ENCODE measurements around the gene IL12RB1. TPM values are rescaled to one million over a fixed set of nuclear protein-coding genes. Genes with fewer than 3 reads are reported as not detected.

Gene IL12RB1
- polyA plus RNA-seq, 2 of the 4 experiments (the other 2 are of a cell fraction), result not detected

DNA sequence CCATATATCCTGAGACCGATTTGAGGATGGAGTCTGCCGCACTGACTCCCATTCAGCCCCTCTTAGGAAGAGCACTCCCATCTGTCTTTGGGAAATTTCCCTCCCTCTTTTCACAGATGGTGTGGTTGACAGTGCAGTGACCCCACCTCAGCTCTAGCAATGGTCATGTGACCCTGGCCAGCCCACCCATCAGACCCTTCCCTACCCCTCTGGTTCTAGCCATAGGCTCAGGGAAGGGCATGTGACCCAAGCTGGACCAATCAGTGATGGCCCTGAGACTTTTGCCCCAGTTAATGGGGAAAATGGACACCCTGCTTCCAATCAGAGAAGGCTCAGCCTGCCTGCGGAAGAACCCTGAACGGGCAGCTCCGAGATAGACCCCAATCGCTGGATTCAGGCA lies 26.3 kb downstream of the IL12RB1 start:
- no peak overlapping the region for H3K4me2 ChIP-seq
- ChIA-PET CTCF (interaction anchor here (0.8 to 8.2 kb wide), 5 partner anchors 51 to 128 kb away, joined by 3 to 136 read pairs (median 4); partner anchors contain the start of genes ARRDC2 and CCDC124), POLR2A (no interaction called here)
- DNase-seq (ENCODE audit: low read depth in 1 of 2, low spot score in 1 of 2), result no peak
- TF ChIP-seq GATA3 (IDR thresholded peaks at IDR 0.05; ENCODE audit: borderline replicate concordance), result no peak
- TF ChIP-seq, protein P1, sequence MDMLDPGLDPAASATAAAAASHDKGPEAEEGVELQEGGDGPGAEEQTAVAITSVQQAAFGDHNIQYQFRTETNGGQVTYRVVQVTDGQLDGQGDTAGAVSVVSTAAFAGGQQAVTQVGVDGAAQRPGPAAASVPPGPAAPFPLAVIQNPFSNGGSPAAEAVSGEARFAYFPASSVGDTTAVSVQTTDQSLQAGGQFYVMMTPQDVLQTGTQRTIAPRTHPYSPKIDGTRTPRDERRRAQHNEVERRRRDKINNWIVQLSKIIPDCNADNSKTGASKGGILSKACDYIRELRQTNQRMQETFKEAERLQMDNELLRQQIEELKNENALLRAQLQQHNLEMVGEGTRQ (IDR thresholded peaks at IDR 0.05), result peak; percentile 71
- no peak for TF ChIP-seq ZSCAN20 (CRISPR knock-in tag; IDR thresholded peaks at IDR 0.05)
- TF ChIP-seq CBX2 (IDR thresholded peaks at IDR 0.05; ENCODE audit: borderline replicate concordance, low read depth), result no peak
- 92% methylated on average over 6 of the region's 6 CpGs for WGBS (ENCODE audit: missing lambda C conversion rate)
- H3K27ac ChIP-seq, result no peak overlapping the region
- H3K4me3 ChIP-seq, result no peak overlapping the region
- ATAC-seq, result no peak
- H3K4me1 ChIP-seq, result 0 out of 3 replicates have a peak, but pooled peaks cover 6% of the 10 kb centered on the region
- no peak for FAIRE-seq
- no peaks in the 10 kb centered on the region for H3K9me3 ChIP-seq

DNA sequence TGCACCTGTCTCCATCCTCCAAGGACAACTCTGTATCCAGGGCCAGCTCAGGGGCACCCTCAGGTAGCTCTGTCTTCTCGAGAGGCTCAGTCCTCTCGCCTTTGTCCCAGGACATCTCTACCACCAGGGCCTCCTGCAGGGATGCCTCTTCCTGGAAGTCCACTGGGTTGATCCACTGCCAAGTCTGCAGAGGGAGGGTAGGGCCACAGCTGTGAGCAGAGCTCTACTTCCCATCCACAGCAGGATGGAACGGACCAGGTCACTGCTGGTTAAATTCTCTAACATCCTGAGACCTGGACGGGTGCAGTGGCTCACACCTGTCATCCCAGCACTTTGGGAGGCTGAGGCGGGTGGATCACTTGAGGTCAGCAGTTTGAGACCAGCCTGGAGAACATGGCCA lies 26.8 kb downstream of the IL12RB1 start:
- Histone ChIP-seq H3K4me3 (no peak overlapping the region), H3K27ac (no peak overlapping the region), H3K9me3 (no peaks in the 10 kb centered on the region), H3K4me1 (0 out of 3 replicates have a peak, but pooled peaks cover 6% of the 10 kb centered on the region), H3K4me2 (no peak overlapping the region)
- ATAC-seq (0 out of 6 replicates have a peak, but pooled peaks of 1 of the 2 experiments have one; percentile 28), FAIRE-seq (no peak), DNase-seq (ENCODE audit: low read depth in 1 of 2, low spot score in 1 of 2) (no peak)
- ChIA-PET CTCF (interaction anchor here (1.1 to 8.2 kb wide), 18 partner anchors 11 to 190 kb away, joined by 3 to 136 read pairs (median 4); partner anchors contain the start of genes ARRDC2, CCDC124, IL12RB1 and SLC5A5), POLR2A (no interaction called here)
- WGBS (ENCODE audit: missing lambda C conversion rate), result 100% methylated on average over 1 of the region's 5 CpGs
- TF ChIP-seq ZFP36 (IDR thresholded peaks at IDR 0.05; ENCODE audit: borderline replicate concordance, partially characterized antibody), result peak; percentile 63
- TF ChIP-seq, protein P2, sequence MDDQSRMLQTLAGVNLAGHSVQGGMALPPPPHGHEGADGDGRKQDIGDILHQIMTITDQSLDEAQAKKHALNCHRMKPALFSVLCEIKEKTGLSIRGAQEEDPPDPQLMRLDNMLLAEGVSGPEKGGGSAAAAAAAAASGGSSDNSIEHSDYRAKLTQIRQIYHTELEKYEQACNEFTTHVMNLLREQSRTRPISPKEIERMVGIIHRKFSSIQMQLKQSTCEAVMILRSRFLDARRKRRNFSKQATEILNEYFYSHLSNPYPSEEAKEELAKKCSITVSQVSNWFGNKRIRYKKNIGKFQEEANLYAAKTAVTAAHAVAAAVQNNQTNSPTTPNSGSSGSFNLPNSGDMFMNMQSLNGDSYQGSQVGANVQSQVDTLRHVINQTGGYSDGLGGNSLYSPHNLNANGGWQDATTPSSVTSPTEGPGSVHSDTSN (IDR thresholded peaks at IDR 0.05), result no peak

DNA sequence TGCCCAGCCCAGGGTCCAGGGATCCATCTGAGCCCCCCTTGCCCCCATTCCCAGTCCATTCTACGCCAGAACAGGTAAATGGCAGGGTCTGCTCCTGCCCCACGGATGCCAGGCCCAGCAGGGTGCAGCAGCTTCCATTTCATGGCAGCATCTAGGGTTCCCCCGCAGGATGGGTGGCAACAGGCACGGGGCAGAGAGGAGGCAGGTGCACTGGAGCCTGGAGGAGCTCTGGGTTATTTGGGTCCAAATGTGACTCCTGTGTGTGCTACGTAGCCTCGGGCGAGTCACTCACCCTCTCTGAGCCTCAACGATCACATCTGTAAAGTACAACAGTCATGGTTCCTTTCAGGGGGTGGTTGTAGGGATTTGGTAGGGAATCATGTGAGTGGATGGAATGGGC lies 27.4 kb downstream of the IL12RB1 start:
- FAIRE-seq (no peak), ATAC-seq (peak; percentile 14 to 26; a peak in 2 of 6 replicates), DNase-seq (ENCODE audit: low read depth in 1 of 2, low spot score in 1 of 2) (no peak)
- POLR2A ChIA-PET, result no interaction called here
- CTCF ChIA-PET, result interaction anchor here (0.6 to 8.2 kb wide), 24 partner anchors 8 to 189 kb away, joined by 3 to 136 read pairs (median 4); partner anchors contain the start of genes ARRDC2, CCDC124, IL12RB1 and SLC5A5
- no peaks in the 10 kb centered on the region for H3K9me3 ChIP-seq
- 0 out of 3 replicates have a peak, but pooled peaks cover 6% of the 10 kb centered on the region for H3K4me1 ChIP-seq
- H3K4me2 ChIP-seq, result no peak overlapping the region
- 46% methylated on average over 6 of the region's 8 CpGs for WGBS (ENCODE audit: missing lambda C conversion rate)
- H3K4me3 ChIP-seq, result no peak overlapping the region
- TF ChIP-seq JUN (IDR thresholded peaks at IDR 0.05) (no peak), MAZ (IDR thresholded peaks at IDR 0.05; ENCODE audit: borderline replicate concordance, low read depth, low read length) (no peak), MAFK (IDR thresholded peaks at IDR 0.05; ENCODE audit: partially characterized antibody) (no peak), GATA3 (IDR thresholded peaks at IDR 0.05; ENCODE audit: borderline replicate concordance) (no peak), PHF8 (IDR thresholded peaks at IDR 0.05; ENCODE audit: borderline replicate concordance, low read depth) (no peak), POLR2AphosphoS2 (conservative IDR thresholded peaks at IDR 0.05; ENCODE audit: low read length) (no peak), CEBPB (IDR thresholded peaks at IDR 0.05) (no peak)
- H3K27ac ChIP-seq, result no peak overlapping the region

DNA sequence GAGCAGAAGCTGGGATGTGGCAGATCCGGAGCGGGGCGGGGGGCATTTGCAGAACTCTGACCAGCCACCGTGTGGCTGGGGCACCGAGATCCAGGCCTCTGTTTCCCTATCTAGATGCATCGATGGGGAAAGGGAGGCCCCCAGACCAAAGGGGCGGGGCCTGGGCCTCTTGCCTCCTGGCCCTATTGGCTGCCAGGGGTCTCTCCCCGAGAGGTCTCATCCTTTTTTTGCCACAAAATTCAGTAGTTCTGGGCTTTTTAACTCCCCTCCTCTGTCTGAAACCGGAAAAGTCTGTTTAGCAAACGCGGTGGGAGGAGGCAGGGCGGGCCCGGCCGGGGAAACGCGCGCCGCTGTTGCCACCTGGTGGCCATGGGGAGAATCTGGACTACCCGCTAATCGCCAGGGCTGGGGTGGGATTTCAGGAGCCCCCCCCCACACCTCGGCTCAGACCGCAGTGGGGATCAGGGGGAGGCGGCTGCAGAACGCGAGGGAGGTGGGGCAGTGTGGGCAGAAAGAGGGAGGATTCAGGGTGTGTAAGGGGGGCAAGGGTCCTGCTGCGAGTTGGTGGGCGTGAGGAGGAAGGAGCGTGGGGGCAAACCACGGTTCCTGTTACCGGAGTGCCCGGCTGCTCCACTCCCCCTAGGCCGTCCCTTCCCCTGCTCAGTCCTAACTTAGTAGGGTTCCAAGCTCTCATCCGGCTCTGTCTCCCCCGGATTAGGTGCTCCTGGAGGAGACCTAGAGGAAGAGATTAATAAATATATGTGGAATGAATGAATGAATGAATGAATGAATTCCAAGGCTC lies 28.3 kb downstream of the IL12RB1 start:
- Histone ChIP-seq H3K27ac (peak overlapping the region; percentile 71 to 90), H3K4me3 (peak overlapping the region; percentile 26; the same call in 1 of the 3 replicates), H3K4me1 (0 out of 3 replicates have a peak, but pooled peaks cover 6% of the 10 kb centered on the region), H3K9me3 (no peaks in the 10 kb centered on the region), H3K4me2 (peak overlapping the region; percentile 91)
- POLR2A ChIA-PET, result no interaction called here
- peak; percentile 55 to 68 for DNase-seq (ENCODE audit: low read depth in 1 of 2, low spot score in 1 of 2)
- CTCF ChIA-PET, result interaction anchor here (0.6 to 8.2 kb wide), 30 partner anchors 9 to 193 kb away, joined by 3 to 136 read pairs (median 4); partner anchors contain the start of genes ARRDC2, IL12RB1 and SLC5A5
- ATAC-seq, result peak; percentile 80 to 91
- WGBS (ENCODE audit: missing lambda C conversion rate), result 8% methylated on average over 26 of the region's 34 CpGs
- no peak for FAIRE-seq
- TF ChIP-seq MAZ (IDR thresholded peaks at IDR 0.05; ENCODE audit: borderline replicate concordance, low read depth, low read length), result 0 out of 2 replicates have a peak, but pooled peaks have one; percentile 11
- TF ChIP-seq SMC3 (IDR thresholded peaks at IDR 0.05), result peak; percentile 94
- no peak for TF ChIP-seq ESRRA (IDR thresholded peaks at IDR 0.05; ENCODE audit: borderline replicate concordance, low read length)
- peak; percentile 88 to 90 for TF ChIP-seq RAD21 (conservative IDR thresholded peaks at IDR 0.05 in 1 of 2, IDR thresholded peaks at IDR 0.05 in 1 of 2)
- TF ChIP-seq CBX2 (IDR thresholded peaks at IDR 0.05; ENCODE audit: borderline replicate concordance, low read depth), result no peak
- TF ChIP-seq EHMT2 (IDR thresholded peaks at IDR 0.05; ENCODE audit: low read depth), result no peak
- TF ChIP-seq KDM5A (IDR thresholded peaks at IDR 0.05), result no peak
- TF ChIP-seq EHF (CRISPR knock-in tag; IDR thresholded peaks at IDR 0.05), result no peak
- TF ChIP-seq TP53 (CRISPR knock-in tag; IDR thresholded peaks at IDR 0.05), result no peak
- TF ChIP-seq HOXB13 (CRISPR knock-in tag; IDR thresholded peaks at IDR 0.05; ENCODE audit: low read depth), result no peak
- TF ChIP-seq HOXB5 (CRISPR knock-in tag; IDR thresholded peaks at IDR 0.05), result no peak
- TF ChIP-seq RCOR1 (IDR thresholded peaks at IDR 0.05; ENCODE audit: low read depth, low read length), result no peak
- TF ChIP-seq, protein P3, sequence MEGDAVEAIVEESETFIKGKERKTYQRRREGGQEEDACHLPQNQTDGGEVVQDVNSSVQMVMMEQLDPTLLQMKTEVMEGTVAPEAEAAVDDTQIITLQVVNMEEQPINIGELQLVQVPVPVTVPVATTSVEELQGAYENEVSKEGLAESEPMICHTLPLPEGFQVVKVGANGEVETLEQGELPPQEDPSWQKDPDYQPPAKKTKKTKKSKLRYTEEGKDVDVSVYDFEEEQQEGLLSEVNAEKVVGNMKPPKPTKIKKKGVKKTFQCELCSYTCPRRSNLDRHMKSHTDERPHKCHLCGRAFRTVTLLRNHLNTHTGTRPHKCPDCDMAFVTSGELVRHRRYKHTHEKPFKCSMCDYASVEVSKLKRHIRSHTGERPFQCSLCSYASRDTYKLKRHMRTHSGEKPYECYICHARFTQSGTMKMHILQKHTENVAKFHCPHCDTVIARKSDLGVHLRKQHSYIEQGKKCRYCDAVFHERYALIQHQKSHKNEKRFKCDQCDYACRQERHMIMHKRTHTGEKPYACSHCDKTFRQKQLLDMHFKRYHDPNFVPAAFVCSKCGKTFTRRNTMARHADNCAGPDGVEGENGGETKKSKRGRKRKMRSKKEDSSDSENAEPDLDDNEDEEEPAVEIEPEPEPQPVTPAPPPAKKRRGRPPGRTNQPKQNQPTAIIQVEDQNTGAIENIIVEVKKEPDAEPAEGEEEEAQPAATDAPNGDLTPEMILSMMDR (IDR thresholded peaks at IDR 0.05), result peak; percentile 72
- no peak for TF ChIP-seq FOSB (CRISPR knock-in tag; IDR thresholded peaks at IDR 0.05)
- TF ChIP-seq HOXA7 (CRISPR knock-in tag; IDR thresholded peaks at IDR 0.05), result no peak
- peak; percentile 14 to 68; a peak in 2 of 4 replicates for TF ChIP-seq CEBPB (IDR thresholded peaks at IDR 0.05)

Data from A549 (cell line).